Measurements from ENCODE around the gene EBI3.
"Not testable (repeated sequence)": the region's sequence is repeated elsewhere in the genome, so short reads cannot be mapped to it uniquely, and the experiment has no call there.

Gene EBI3

DNA sequence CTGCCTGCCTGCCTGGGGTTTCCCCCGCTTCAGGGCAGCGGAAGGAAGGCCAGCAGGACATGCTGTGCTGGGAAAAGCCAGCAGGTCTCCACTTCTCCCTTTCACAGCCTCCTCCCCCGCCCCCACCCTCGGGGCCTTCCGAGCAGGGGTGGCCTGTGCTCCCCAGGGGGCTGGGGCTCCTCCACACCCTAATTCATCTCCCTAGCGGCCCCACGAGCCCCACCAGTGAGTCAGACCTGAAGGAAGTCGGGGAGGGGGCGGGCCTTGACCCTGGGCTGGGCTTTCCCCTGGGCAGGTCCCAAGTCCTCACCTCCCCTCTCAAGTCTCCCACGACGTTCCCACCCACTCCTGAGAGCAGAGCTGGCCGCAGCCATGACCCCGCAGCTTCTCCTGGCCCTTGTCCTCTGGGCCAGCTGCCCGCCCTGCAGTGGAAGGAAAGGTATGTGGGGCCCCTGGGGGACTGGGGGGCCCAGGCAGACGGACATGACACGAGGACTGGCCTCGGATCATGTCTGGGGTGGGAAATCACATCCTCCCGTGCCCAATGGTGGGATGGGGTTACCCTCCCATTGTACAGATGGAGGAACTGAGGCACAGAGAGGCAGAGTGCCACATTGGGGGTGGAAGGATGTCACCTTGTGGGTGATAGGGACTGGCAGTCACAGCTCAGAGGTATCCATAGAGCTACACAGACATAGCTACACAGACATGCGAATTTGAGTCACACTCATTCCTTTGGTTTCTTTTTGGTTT is at the start of gene EBI3:
EBI3 (plus strand) TSS at position 345 of the 753 bp plus-strand sequence; CDS start at position 373, 28 bp downstream.
- no peak for DNase-seq

DNA sequence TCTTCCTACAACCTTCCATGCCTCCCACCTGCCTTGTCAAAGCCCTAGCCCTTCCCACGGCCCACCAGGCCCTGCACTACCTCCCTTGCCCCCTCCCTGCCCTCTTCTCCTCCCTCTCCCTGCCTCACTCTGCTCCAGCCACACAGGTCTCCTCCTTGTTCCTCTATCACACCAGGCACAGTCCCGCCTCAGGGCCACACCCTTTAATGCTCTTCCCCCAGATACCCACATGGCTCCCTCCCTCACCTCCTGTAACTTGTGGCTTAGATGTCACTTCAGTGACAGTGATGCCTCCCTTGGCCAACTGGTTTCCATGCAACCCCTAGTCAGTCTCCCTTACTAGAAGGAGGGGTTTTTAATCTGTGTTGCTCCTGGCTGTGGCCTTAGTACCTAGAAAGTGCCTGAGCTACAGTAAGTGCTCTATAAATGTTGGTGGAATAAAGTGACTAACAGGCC is 48.2 kb upstream of the EBI3 start:
- no peak for DNase-seq

GRCh38 chr19:4182084-4182810 is 47.1 kb upstream of the EBI3 start, which contains the start of the genes ANKRD24 and SIRT6:
Gene ANKRD24, plus strand, starts transcription at chr19:4182689. Its CDS starts 3,737 bp downstream, at chr19:4186426.
Gene SIRT6, minus strand, starts transcription at chr19:4182563. Its CDS starts 24 bp downstream, at chr19:4182539.
- DNase-seq = peak; percentile 81

DNA sequence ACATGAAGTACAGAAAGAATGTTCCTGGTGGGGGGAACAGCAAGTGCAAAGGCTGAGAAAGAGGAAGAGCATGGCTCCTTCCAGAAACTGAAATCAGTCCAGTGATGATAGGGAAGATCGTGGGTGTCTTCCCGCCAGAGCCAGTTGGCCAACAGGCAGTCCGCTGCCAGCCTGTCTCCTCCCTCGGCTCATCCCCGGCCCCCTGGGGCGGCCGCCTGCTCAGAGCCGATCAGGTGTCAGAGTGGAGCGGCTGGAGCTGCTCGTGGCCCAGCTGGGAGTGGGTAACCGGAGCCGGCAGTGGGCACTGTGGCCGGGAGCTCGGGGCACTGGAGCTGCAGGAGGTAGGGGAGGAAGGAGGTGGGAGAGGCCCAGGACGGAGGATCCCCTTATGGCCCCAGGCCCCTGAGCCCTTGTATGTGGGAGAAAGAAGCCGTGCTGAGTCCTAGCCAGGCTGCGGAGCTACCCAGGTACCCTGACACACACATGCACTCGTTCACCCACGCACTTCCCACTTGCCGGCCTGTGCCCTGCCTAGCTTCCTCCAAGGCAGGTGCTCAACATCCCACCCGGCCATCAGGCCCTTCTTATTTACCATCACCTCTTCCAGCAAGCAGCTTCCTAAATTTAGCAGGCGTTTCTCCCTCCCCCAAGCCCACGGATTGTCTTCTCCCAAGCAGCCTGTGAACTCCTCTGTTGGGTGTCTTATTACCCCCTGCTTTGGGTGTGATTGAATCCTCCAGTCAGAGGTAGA is 45.2 kb upstream of the EBI3 start:
- no peak for DNase-seq

- no peak for DNase-seq
Observed at GRCh38 chr19:4184718-4185352, 44.5 kb upstream of the EBI3 start.

GRCh38 chr19:4185413-4186086 is 43.8 kb upstream of the EBI3 start:
- no peak for DNase-seq

DNA sequence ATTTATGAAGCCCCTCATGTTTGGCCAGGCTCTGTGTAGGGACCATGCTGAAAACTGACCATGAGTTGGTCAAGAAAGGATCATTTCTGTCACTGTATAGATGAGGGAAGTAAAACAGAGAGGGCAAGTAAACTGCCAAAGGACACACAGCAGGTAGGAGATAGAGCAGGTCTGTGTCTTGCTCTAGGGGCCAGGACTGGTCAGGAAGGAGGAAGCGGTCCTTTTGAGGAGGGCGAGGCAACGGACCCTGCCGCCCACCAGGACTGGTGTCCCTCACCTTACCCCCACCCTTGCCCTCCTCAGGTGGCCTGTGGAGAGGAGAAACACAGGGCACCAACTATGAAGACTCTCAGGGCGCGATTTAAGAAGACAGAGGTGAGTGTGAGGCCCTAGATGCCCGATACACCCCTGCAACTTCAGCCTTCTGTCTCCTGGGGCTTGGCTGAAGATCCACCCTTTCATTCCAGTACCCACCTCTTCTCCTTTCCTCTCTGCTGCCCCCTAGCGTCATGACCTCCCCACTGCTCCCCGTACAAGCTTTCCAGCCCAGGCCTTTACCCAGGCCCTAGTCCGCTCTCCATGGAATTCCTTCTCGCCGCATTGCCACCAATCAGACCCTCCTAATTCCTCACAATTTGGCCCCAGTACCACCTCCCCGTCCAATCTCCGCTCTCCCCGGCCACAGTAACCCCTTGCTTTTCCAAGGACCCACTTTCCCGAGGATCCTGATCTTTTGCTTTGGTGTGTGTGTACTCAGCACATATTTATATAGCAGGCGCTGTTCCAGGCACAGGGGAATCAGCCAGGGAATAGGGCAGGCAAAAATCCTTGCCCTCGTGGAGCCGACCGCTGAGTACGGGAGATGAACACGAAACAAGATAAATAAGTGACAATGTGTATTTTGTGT is 43.0 kb upstream of the EBI3 start:
- DNase-seq = no peak

DNA sequence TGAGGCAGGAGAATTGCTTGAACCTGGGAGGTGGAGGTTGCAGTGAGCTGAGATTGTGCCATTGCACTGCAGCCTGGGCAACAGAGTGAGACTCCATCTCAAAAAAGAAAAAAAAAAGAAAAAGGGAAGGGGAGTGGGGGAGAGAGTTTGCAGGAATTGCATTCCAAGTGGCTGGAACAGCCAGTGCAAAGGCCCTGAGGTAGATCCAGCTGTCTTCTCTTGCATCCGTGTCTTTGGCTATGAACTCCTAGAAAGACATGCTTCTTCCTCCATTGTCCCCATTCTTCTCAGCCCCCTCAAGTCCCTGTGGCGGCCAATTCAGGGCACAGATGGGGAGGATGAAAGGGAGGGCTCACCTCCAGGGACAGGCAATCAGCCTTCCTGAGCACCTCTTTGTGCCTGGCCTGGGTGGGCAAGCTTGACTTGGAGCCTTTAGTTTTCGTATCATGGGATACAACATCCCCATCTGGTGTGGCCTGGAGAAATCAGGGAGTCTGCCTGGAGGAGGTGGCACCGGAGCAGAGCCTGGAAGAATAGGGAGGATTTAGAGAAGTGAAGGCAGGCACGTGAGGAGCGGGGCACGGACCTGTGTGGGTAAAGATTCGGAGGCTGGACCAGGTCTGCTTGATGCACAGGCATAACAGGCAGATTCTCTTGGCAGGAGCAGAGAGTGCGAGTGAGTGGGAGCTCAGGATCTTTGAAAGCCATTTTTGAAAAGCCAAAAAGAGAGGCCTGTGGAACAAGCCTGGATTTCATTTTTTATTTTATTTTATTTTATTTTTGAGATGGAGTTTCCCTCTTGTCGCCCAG is 41.8 kb upstream of the EBI3 start:
- DNase-seq = no peak

- no peak for DNase-seq
Observed at GRCh38 chr19:4189641-4190040, 39.7 kb upstream of the EBI3 start.

DNA sequence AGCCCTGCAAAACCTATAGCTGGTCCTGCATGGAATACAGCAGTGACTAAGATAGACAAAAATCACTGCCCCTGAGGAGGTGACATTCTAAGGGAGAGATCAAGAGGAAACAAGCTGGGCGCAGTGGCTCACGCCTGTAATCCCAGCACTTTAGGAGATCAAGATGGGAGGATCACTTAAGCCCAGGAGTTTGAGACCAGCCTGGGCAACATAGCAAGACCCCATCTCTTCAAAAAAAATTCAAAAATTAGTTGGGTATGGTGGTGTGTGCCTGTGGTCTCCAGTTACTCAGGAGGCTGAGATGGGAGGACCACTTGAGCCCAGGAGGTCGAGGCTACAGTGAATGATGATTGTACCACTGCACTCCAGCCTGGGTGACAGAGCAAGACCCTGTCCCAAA is 36.8 kb upstream of the EBI3 start:
- not testable (repeated sequence) for DNase-seq

DNA sequence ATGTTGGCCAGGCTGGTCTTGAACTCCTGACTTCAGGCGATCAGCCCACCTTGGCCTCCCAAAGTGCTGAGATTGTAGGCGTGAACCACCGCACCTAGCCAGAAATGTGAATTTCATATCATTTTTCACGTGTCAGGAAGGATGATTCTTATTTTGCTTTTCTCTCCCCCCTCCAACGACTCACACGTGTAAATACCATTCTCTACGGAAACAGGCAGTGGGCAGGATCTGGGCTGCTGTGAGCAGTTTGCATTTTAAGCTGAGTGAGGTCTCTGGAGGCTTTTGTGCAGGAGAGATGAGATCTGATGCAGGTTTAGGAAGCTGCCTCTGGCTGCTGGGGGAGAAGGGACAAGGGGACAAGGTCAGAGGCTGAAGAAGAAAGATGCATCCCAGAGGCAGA is 35.0 kb upstream of the EBI3 start:
- no peak for DNase-seq

GRCh38 chr19:4196009-4196408 is 33.3 kb upstream of the EBI3 start:
- no peak for DNase-seq

GRCh38 chr19:4196587-4197148 is 32.7 kb upstream of the EBI3 start:
- no peak for DNase-seq

DNA sequence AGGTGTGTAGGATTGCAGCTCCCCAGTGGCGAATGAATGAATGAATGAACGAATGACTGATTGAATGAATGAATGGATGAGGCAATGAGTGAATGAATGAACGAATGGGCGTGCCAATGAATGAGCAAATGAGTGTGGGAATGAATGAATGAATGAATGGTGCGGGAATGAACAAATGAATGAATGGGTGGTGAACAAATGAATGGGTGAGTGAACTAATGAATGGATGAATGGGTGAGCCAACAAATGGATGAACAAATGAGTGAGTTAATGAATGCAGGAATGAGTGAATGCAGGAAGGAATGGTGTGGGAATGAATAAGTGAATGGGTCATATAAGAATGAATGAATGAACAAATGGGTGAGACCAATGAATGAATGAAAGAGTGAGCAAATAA is 32.1 kb upstream of the EBI3 start:
- DNase-seq = no peak

DNA sequence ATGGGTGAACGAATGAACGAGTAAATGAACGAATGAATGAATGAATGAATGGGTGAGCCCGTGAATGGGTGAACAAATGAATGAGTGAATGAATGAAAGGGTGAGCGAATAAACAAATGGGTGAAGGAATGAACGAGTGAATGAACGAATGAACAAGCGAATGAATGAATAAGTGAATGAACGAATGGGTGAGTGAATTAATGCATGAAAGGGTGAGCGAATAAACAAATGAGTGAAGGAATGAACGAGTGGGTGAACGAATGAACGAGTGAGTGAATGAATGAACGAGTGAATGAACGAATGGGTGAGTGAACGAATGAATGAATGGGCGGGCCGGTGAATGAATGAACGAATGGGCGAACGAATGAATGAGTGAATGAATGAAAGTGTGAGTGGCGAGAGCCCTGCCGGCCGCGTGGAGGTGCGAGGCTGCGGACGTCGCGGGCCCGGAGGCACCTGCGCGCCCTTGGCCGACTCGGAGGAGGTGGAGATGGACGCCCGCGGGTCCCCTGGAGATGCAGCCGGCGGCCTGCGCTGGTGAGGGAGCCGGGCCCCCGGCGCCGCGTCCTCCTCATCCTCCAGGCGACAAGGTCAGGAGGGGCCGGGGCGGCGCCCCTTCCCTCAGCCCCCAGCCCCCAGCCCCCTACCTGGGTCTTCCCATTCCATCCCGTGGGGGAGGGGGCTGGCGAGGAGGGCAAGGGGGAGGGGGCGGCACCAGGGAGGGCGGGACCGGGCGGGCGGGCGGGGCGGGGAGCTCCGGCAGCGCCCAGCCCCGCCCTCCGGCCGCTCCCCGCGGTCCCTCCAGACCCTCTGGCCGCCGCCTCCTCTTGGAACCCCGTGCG is 31.5 kb upstream of the EBI3 start:
- no peak for DNase-seq

- no peak for DNase-seq
Observed at GRCh38 chr19:4198467-4199126, 30.7 kb upstream of the EBI3 start.

GRCh38 chr19:4199699-4200293 is 29.5 kb upstream of the EBI3 start:
- DNase-seq = no peak

All from GF-D8 (cell line).